GM18858 (cell line): Measurements from ENCODE around the gene TCERG1L.
"Not testable (repeated sequence)": the region's sequence is repeated elsewhere in the genome, so short reads cannot be mapped to it uniquely, and the experiment has no call there.

ENCODE experiments used
- ATAC-seq: cut with Tn5 transposase; IDR thresholded peaks from one replicate; pipeline ENCODE4 v1.9.1; 2021; ENCODE audit not compliant: unreplicated experiment

The TCERG1L gene

DNA sequence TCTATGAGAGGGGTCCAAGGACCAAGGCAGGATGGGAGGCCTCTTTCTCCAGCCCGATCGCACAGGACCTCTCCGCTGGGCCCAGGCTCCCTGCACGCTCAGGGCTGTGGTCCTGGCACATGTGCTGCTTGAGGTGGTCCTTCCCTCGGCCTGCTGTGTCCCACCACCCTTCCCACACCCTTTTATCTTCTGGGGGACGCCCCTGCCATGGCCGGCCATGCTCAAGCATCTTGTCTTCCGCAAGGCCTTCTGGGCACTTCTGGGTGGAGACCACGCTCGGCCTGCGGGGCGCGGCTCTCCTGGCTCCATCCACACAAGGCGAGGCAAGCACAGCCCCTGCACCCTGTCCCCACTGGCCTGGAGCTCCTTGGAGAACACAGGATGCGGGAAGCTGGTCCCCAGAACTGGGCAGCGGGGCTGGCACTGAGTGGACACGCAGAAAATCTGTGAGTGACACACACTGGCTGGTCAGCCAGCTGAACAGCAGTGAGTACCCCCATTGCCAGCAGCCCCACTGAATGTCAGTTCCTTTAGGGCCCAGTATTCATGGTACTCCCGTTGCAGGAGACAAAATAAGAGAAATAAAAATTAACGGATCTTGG, 115.9 kb downstream of the TCERG1L start:
- no peak for ATAC-seq

DNA sequence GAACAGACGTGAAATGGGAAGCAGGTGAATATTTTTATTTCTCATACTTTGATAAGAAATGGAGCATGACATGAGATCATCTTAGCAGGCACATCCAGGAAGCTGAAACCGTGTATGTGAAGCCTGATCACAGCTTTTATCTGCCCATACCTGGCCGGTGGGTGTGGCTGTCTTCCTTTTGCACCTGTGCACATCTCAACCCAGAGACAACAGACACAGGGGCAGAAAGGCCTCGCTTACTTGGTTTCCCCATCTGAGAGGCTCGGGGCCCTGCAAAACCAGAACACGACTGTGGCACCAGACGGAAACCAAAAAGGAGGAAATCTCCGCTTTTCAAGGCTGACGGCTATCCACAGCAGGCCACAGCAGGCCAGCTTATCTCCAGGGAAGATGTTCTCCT, 116.4 kb downstream of the TCERG1L start:
- no peak for ATAC-seq

DNA sequence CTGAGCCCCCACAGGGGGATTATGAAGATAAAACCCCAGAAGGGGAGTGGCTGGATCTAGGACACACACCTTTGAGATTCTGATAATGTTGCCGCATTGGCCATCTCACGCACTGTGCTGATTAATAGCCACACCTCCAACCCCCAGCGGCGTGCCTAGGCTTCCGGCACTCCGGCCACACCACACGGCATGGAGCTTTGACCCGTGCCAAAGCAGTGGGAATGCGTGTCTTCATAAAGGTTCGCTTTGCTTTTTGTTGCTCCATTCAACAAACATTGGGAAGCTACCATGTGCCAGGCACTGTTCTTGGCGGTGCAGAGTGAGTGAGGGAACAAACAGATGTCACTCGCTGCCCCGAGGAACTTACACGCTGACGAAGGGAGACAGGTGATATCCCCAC, 117.6 kb downstream of the TCERG1L start:
- ATAC-seq, result no peak

DNA sequence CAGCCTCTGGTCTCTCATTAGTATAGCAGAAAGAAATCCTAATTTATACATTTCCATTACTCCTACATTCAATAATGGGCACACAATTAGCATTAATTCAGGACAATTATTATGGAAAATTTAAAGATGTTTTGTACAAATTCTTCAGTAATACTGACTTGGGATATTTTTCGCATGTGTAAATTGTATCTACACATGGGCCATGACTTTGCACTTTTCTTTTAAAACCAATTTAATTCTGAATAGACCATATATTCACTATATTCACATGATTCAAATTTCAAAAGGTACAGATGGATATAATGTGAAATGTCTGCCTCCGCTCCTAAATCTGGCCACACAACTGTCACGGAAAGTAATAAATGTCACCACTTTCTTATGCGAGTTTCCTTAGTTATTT, 123.0 kb downstream of the TCERG1L start:
- no peak for ATAC-seq

DNA sequence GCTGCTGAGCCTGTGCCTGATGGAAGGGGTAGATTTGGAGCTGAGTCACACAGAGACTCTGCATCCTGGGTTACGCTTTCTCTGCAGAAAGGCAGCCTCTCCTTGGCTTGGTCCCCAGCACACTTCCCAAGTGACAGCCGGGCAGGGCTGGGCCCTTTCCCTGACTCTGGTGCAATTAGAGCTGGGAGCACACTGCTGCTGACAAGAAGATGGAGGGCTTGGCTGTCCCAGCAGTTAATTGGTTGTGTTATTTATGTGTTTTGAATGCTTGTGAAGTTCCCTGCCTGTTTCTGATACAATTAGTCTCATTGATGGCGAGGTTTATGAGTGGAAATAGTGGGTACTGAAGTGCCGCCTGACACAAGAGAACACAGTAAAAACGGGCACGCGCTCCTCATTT, 123.6 kb downstream of the TCERG1L start:
- no peak for ATAC-seq

DNA sequence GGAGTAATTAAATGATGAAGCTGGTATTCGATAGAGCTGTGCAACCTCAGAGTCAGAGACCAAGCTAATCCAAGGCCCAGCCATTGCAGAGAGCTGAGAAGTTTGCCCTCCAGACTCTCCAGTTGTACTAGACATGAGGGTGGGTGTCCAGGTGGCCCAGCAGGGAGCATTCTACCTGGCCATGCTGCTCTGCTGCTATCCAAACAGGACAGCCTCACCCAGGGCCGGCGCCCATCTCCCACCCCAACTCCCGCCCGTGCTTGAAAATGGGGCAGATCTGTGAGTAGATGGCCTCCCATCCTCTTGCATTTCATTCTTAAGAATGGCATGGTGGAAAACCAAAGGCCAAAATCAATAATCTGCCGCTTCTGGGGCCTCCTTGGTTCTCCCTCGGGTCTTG, 124.2 kb downstream of the TCERG1L start:
- no peak for ATAC-seq

DNA sequence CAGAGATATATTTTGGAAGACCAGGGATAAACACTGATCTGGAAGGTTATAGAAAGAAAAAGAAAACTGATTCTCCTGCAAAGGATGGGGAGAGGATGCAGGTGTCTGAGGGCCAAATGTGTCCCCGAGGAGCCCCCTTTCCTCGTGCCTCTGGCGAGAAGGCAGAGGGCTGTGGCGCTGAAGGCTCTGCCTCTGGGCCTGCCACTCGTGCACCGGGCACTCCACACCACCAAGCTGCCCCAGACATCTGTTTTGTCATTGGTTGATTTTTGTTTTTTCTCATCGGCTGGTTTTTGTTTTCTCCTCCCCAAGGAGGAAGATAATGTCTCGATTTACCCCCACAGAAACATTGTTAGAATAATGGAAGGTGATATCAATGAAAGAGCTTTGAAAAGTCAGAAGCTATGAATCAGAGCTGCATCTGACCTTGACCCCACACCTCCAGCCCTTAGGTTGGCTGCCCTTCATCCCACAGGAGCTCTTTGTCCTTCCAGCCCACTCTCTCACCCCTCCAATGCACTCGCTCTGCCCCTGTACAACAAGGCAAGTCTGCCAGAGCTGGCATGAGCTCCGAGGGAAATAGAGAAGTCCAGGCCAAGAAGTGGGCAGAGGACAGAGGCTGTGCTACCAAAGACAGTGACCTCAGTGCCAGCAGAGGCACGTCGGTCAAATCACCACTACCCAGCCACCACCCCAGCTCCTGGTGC, 124.8 kb downstream of the TCERG1L start:
- no peak for ATAC-seq

DNA sequence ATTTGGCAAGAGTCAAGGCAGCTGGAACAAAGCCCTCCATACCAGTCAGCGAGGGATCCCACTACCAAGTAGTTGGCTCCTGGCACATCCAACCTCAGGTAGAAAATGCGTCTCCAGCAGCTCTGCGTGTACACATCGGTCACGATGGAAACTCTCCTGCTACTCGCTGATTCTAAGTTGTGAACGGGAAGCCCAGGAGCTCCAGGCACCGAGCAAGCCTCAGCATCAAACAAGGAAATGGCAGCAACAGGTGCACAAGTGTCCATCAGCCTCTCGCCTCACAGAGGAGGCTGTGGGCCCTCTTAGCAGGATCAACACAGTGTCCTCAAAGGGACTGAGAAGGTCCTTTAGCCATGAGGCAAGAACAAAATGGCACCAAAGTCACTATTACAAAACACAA, 127.0 kb downstream of the TCERG1L start:
- no peak for ATAC-seq

DNA sequence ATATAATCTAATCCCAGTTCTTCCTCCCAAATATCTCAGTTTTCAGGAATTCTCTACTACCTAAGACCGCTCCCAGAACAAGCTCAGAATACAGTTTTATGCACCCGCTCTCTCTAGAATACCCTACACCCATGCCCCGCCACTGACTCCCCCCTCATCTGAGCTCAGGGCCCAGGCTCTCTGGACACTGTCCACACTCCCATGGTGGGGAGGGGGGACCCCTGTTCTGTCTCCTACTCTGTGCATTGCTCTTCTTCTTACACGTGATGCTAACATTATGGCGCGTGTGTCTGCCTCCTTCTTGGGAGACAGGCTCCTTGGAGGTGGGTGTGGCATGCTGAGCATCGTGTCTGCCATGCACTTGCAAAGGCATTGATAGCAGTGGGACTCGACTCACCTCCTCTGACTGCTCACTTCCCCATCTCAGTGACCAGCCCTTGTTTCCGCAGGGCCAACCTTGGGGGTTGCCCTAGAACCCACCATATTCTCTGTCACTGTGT, 127.9 kb downstream of the TCERG1L start:
- no peak for ATAC-seq

DNA sequence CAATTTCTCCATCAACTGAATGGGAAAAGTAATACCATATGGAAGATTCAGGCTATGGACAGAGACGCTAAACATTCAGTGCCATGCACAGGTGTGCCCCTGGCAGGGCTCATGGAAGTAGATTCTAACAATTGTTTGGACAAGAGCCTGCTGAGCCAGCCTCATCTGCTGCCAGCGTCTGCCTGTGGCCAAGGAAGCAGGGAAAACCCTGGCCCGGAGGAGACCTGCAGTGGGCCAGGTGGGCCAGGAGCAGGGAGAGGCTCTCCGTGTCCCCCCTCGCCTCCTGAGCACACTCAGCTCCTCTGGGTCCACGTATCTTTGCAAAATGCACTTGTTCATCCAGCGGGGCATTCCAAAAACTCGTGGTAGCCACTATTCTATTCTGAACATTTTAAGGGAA, 130.1 kb downstream of the TCERG1L start:
- ATAC-seq, result no peak

DNA sequence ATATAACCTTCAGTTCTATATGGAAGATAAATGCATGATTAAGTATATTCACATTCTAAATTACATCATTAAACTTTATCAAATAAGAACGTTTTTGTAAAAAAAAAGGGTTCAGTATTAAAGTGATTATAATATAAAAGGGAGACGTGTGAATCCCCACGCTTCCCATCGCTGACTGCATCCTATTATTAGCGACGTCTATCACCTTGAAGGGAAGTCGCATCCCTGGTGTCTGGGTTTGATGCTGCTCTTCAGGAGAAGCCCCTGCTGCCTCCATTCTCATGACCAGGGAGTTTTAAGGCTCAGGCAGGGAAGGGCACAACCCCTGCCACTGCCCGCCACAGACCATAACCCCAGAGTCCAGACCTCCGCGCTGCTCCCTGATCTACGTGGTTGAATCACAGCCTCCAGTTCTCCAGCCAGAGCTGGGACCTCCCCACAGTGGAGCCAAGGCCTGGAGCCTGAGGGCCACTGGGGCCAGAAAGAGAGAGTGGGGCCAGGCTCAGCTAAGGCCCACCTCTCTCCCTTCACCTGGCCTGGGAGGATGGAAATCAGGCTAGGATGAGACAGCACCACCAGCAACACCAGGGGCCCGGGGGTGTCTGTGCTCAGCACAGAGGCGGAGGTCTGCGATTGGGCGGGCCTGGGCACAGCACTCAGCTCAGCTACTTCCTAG, 130.6 kb downstream of the TCERG1L start:
- ATAC-seq, result no peak

DNA sequence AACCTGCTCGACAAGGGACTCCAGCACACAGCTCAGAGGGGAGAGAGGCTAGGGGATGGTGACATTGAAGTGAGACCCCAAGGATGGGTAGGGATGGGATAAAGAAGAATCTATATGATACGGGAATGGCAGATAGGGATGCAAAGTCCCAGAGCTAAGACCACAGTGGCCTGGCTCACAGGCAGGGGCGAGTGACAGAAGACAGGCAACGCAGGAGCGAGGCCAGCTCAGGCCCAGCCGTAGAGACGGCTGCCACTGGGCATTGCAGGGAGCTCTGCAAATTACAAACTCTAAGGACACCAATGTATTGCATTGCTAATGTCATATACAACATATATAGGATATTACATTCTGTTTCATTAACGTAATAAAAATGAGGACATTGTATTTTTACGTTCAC, 131.4 kb downstream of the TCERG1L start:
- ATAC-seq, result no peak

DNA sequence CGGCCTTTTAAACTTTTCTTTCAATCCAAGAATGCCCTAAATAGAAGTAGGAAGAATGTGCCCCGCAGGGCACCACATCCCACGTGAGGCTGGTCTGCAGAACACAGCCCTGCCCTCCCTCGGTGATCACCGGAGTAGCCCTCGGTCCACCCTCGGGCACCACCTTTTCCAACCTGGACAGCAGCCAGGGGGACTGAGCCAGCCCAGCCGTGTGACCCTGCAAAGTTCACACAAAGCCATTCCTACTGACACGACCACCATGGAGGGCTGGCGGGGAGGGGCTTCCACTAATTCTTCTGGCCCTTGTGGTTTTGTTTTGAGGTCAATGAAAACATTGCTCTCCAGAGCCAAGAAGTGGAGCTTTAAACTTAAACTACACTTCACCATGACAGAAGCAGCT, 132.2 kb downstream of the TCERG1L start:
- no peak for ATAC-seq

DNA sequence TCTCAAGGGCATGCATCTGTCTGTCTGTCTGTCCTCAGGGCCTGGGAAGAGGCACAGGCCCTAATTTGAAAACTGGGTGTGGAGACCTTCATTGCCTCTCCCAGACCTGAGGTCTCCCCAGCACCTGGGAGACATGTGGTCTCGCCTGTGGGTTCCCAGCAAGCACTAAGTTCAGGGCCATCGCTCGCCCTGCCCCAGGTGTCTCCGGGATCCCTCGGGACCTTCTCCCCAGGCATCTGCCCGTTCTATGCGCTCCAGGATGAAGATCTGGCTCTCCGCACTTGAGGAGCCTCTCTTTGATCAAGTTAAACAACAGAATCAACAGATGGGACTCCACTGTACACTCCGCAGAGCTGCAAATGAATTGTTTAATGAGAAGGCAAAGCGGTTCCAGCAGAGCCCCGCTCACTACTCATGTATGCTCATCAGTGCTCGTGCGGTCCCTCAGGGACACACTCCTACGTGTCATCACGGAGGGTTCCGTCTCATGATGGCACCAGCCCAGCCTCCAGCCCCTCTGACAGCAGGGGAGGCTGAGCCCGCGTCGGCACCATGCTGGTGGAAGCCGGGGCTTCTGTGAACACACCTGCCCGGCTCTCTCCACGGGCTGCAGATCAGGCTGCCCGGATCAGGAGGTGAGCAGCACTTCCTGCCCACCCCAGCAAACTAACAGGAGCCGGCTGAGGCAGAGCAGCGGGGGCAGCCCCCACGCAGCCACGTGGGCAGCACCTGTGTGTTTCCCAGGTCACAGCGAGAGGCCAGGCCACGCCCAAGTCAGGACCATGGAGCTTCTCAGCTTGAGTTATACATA, 132.8 kb downstream of the TCERG1L start:
- ATAC-seq, result no peak

DNA sequence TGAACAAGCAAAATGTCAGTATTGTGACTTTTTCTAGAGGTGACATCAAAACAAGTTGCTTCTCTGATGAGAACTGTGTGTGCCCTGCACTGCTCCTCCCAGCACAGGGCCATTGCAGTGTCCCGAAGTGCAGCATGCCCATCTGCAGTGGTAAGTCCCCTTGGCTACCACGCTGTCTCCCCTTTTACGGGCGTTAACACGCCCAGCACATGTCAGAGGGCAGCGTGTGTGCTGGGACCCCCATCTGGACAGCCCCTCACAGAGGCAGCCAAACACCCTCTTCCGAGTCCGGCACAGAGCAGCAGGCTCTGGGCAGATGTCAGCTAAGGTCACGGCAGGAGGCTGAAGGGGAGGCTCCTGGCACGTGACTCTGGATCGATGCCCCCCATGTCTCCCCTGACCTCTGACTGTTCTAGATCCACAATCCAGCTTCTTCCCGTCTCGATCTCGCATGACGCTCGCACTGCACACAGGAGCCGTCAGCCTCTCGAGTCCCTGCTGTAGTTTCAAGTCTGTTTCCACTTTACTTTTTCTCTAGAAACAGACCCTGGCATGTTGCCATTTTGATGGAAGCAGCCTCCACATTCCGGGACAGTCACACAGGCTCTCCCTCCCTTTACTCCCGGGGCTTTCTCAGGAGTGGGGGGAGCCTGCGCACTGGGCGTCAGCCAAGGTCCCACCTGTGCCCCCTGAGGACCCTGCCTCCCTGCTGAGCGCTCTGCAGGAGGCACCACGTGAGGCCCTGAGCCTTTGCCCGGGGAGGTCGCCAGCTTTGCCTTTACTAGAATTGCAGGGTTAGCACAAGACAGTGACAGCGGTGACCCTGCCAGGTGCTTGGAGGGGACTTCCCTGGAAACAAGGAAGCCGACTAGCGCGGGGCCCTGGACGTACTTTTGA, 133.8 kb downstream of the TCERG1L start:
- no peak for ATAC-seq

DNA sequence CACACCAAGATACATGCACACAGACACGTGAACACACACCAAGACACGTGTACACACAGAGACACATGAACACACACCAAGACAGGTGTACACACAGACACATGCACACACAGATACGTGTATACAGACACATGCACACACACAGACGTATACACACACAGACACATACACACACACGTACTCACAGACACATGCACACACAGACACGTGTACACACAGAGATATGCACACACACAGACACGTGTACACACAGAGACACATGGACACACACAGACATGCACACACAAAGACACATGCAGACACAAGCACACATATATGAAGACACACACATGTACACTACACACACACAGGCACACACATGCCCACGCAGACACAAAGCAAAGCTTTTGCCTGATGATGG, 134.6 kb downstream of the TCERG1L start:
- ATAC-seq, result no peak

DNA sequence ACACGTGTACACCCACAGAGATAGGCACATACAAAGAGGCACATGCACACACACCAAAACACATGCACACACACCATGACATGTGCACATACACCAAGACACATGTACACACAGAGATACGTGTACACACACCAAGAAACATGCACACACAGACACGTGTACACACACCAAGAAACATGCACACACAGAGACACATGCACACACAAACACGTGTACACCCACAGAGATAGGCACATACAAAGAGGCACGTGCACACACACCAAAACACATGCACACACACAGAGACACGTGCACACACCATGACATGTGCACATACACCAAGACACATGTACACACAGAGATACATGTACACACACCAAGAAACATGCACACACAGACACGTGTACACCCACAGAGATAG, 135.2 kb downstream of the TCERG1L start:
- not testable (repeated sequence) for ATAC-seq

DNA sequence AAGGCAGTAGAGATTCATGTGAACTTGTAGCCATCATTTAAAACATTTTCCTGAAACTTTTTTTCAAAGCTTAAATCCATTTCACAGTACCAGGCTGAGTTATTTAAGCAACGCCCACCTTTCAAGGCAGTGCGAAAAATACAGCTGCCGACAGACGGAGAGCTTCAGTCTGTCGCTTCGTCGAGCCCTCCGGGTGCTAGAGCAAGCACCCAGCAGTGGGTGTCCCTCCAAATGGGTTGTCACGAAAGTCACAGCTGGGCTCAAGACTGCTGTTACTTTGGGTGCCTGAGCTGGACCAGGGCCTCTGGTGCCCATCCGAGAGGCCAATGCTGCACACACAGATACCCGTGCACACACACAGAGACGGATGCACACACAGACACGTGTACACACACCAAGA, 135.6 kb downstream of the TCERG1L start:
- no peak for ATAC-seq

DNA sequence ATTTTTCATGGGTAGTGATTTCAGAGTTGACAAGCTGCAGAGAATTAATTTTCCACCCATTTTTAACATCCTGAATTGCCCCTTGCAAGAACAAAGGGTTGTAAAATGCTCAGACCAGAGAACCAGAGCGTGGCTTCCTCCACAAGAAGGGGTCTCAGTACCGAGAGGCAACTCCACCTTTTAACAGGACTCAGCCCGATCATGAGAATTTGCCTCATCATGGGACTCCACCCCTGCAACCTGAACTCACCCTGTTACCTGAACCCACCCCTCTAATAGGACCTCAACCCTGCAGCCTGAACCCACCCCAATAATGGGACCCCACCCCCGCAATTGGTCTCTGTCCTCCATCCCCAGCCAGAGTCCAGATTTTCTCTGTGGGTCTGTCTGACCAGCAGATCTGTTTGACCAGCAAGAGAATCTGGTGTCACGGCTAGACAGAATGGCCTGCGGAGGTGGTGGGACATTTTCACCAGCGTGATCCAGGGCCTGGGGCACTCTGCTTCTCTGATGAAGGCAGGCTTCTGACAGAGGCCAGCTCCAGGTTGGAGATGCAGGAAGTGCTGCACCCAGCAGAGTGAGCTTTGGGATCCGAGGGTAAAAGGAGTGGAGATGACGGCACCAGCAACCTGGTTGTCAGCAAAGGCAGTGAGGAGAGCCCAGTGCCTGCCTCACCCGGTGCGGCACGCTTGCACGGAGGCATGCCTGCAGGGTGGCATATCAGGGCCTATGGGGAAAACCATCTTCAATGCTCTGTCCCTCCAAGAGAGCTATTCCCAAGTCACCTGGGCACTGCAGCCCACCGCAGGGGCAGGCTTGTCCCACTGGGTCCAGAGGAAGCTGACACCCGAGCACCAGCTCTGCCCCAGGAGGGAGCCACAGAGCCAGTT, 136.6 kb downstream of the TCERG1L start:
- ATAC-seq, result no peak

DNA sequence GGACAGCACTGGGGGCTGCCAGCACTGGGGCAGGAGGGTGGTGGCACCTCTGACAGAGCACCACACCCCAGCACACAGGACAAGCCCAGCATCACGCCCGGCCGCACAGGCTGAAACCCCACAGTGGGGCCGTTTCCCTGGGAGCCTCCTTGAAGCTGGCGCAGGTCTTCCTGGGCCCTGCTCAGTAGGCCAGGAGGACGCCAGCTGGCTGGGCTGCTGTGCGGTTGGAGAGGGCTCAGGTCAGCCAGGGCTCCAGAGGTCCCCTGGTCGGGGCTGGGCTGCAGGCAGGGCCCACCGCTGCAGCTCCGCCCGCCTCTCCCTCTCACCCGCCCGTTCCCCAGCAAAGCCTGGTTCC, 137.3 kb downstream of the TCERG1L start:
- no peak for ATAC-seq
